ENCODE data around the gene SCP2.

The SCP2 gene

GRCh38 chr1:53047737-53048736, 121.0 kb downstream of the SCP2 start:
- TF ChIP-seq YY1 (IDR thresholded peaks at IDR 0.05; ENCODE audit: low read depth) (peak; percentile 68; the same call in 1 of the 2 replicates), CEBPB (IDR thresholded peaks at IDR 0.05) (peak; percentile 35; the same call in 1 of the 2 replicates), TEAD4 (IDR thresholded peaks at IDR 0.05) (peak; percentile 78), RAD21 (IDR thresholded peaks at IDR 0.05; ENCODE audit: low read depth) (peak; percentile 25), ZBTB7A (IDR thresholded peaks at IDR 0.05; ENCODE audit: low read depth) (no peak), NFIC (IDR thresholded peaks at IDR 0.05) (peak; percentile 88), USF1 (IDR thresholded peaks at IDR 0.05) (peak; percentile 20; the same call in 1 of the 2 replicates), CREB1 (IDR thresholded peaks at IDR 0.05; ENCODE audit: low read depth) (no peak), FOXM1 (IDR thresholded peaks at IDR 0.05; ENCODE audit: borderline replicate concordance, low read depth) (peak; percentile 81), TCF12 (IDR thresholded peaks at IDR 0.05; ENCODE audit: low read depth) (peak; percentile 94), EP300 (IDR thresholded peaks at IDR 0.05; ENCODE audit: borderline replicate concordance) (peak; percentile 93), EGR1 (IDR thresholded peaks at IDR 0.05) (no peak), TAF1 (IDR thresholded peaks at IDR 0.05; ENCODE audit: low read depth) (no peak), MAX (IDR thresholded peaks at IDR 0.05) (peak; percentile 53; the same call in 1 of the 2 replicates), REST (IDR thresholded peaks at IDR 0.05; ENCODE audit: low read depth) (no peak)

GRCh38 chr1:53048960-53049573, 122.0 kb downstream of the SCP2 start:
- TF ChIP-seq EGR1 (IDR thresholded peaks at IDR 0.05) (no peak), CEBPB (IDR thresholded peaks at IDR 0.05) (no peak), MAX (IDR thresholded peaks at IDR 0.05) (peak; percentile 34; the same call in 1 of the 2 replicates), ZBTB7A (IDR thresholded peaks at IDR 0.05; ENCODE audit: low read depth) (no peak), TEAD4 (IDR thresholded peaks at IDR 0.05) (no peak)

GRCh38 chr1:53049574-53049967, 122.5 kb downstream of the SCP2 start:
- TF ChIP-seq MAX (IDR thresholded peaks at IDR 0.05) (no peak), TEAD4 (IDR thresholded peaks at IDR 0.05) (no peak), FOXM1 (IDR thresholded peaks at IDR 0.05; ENCODE audit: borderline replicate concordance, low read depth) (no peak), USF1 (IDR thresholded peaks at IDR 0.05) (no peak), TCF12 (IDR thresholded peaks at IDR 0.05; ENCODE audit: low read depth) (no peak)

- TF ChIP-seq MAX (IDR thresholded peaks at IDR 0.05) (no peak), TCF12 (IDR thresholded peaks at IDR 0.05; ENCODE audit: low read depth) (no peak), FOXM1 (IDR thresholded peaks at IDR 0.05; ENCODE audit: borderline replicate concordance, low read depth) (no peak), USF1 (IDR thresholded peaks at IDR 0.05) (no peak), NFIC (IDR thresholded peaks at IDR 0.05) (no peak), YY1 (IDR thresholded peaks at IDR 0.05; ENCODE audit: low read depth) (no peak), TAF1 (IDR thresholded peaks at IDR 0.05; ENCODE audit: low read depth) (no peak), EGR1 (IDR thresholded peaks at IDR 0.05) (no peak), EP300 (IDR thresholded peaks at IDR 0.05; ENCODE audit: borderline replicate concordance) (no peak), TEAD4 (IDR thresholded peaks at IDR 0.05) (no peak), RAD21 (IDR thresholded peaks at IDR 0.05; ENCODE audit: low read depth) (no peak)
These were observed 123.2 kb downstream of the SCP2 start for GRCh38 chr1:53050310-53050709.

GRCh38 chr1:53051676-53052075, 124.6 kb downstream of the SCP2 start:
- TF ChIP-seq USF1 (IDR thresholded peaks at IDR 0.05), result no peak

GRCh38 chr1:53057127-53057526, 130.1 kb downstream of the SCP2 start:
- TF ChIP-seq USF1 (IDR thresholded peaks at IDR 0.05) (no peak), FOXM1 (IDR thresholded peaks at IDR 0.05; ENCODE audit: borderline replicate concordance, low read depth) (no peak), YY1 (IDR thresholded peaks at IDR 0.05; ENCODE audit: low read depth) (no peak), CREB1 (IDR thresholded peaks at IDR 0.05; ENCODE audit: low read depth) (no peak), NFIC (IDR thresholded peaks at IDR 0.05) (no peak), CEBPB (IDR thresholded peaks at IDR 0.05) (no peak), REST (IDR thresholded peaks at IDR 0.05; ENCODE audit: low read depth) (no peak), TCF12 (IDR thresholded peaks at IDR 0.05; ENCODE audit: low read depth) (no peak), MAX (IDR thresholded peaks at IDR 0.05) (no peak), EGR1 (IDR thresholded peaks at IDR 0.05) (no peak), ZBTB7A (IDR thresholded peaks at IDR 0.05; ENCODE audit: low read depth) (no peak)

Data from Ishikawa (cell line).